ENCODE results near the gene CBFA2T3. TPM values are rescaled to one million over a fixed set of nuclear protein-coding genes. Genes with fewer than 3 reads are reported as not detected.

CBFA2T3 gene
- total RNA-seq, 1 experiment from 2014 or later = 2.9 TPM

DNA sequence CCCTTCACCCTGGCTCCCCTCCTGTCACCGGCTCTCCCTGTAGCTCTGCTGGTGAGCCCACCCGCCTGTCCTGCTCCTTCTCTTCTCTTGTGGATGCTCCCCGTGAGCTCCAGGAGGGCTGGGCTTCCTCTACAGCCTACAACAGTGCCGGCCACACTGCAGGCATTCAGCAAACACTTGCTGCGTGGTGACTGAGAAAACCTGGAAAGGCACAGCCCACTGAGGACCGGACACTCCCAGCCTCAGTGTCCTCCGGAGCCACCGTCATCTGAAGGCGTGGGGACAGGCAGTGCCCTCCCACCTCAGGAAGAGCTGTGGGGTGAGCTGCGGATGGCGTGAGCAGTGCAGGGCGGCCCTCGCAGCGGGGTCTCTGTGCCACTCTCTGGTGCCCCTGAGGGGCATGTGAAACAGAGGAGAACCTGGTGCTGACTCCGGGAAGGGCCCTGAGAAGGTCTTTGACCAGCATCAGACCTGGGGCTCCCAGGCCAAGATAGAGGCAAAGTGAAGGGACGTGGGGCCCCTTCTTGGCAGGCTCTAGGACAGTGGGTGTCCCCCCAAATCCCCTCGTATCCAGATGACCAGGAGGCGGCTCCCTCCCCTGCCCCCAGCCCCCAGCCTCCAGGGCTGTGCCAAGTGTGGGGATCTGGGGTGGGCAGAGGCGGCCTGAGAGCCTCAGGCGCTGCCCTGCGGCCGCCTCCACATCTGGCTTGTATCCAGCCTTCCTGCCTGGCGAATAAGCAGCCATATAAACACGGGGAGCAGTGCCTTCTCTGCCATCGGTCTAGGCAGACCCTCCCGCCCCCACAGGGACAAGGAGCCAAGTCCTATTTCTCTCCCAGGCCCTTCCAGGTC is 66.5 kb downstream of the CBFA2T3 start:
- H3K9me3 Mint-ChIP-seq = peaks cover 0 to 4% of the 10 kb centered on the region in 2 experiments; a peak in 2 of 5 replicates
- H3K23me2 ChIP-seq (ENCODE audit: insufficient read length, low read depth, low read length, poor library complexity, severe bottlenecking) = no peaks in the 10 kb centered on the region
- no peaks in the 10 kb centered on the region for H3K36me3 Mint-ChIP-seq (ENCODE audit: insufficient read depth in 1 of 3, low read depth in 3 of 3)
- H4K5ac ChIP-seq (ENCODE audit: insufficient read length, low read depth, low read length) = no peak overlapping the region
- no peak overlapping the region for H3K27ac ChIP-seq (ENCODE audit: insufficient read length, low read depth, low read length)
- H3K27me3 ChIP-seq (ENCODE audit: insufficient read depth, low read length) = no peaks in the 10 kb centered on the region
- H3K9ac ChIP-seq (ENCODE audit: extremely low read depth, insufficient read length, low read length) = no peak overlapping the region
- no peak overlapping the region for H2BK5ac ChIP-seq (ENCODE audit: insufficient read length, low read length)
- no peak overlapping the region for H2BK12ac ChIP-seq (ENCODE audit: insufficient read length, low read depth, low read length)
- no peaks in the 10 kb centered on the region for H3K4me1 ChIP-seq (ENCODE audit: insufficient read depth, low read length)
- TF ChIP-seq, protein P1, sequence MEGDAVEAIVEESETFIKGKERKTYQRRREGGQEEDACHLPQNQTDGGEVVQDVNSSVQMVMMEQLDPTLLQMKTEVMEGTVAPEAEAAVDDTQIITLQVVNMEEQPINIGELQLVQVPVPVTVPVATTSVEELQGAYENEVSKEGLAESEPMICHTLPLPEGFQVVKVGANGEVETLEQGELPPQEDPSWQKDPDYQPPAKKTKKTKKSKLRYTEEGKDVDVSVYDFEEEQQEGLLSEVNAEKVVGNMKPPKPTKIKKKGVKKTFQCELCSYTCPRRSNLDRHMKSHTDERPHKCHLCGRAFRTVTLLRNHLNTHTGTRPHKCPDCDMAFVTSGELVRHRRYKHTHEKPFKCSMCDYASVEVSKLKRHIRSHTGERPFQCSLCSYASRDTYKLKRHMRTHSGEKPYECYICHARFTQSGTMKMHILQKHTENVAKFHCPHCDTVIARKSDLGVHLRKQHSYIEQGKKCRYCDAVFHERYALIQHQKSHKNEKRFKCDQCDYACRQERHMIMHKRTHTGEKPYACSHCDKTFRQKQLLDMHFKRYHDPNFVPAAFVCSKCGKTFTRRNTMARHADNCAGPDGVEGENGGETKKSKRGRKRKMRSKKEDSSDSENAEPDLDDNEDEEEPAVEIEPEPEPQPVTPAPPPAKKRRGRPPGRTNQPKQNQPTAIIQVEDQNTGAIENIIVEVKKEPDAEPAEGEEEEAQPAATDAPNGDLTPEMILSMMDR (conservative IDR thresholded peaks at IDR 0.05) = no peak
- no peak overlapping the region for H2AK5ac ChIP-seq (ENCODE audit: insufficient read length, low read length)
- no peaks in the 10 kb centered on the region for H3K79me1 ChIP-seq (ENCODE audit: insufficient read depth, low read depth, low read length, poor library complexity, severe bottlenecking)
- no peaks in the 10 kb centered on the region for H3K79me2 ChIP-seq (ENCODE audit: insufficient read depth, low read length)
- no peak for DNase-seq
- no peak overlapping the region for H2AFZ ChIP-seq (ENCODE audit: low read length)
- no peak overlapping the region for H3K18ac ChIP-seq (ENCODE audit: insufficient read length, low read depth, low read length)
- H3K9me3 ChIP-seq (ENCODE audit: control insufficient read depth, low read depth, low read length) = no peaks in the 10 kb centered on the region
- H3K27ac Mint-ChIP-seq = peak overlapping the region in 1 of 3 experiments; percentile 61; a peak in 1 of 7 replicates
- no peak overlapping the region for H3K23ac ChIP-seq (ENCODE audit: insufficient read length, low read depth, low read length)
- H3T11ph ChIP-seq (ENCODE audit: low read length) = no peak overlapping the region
- H3K4me3 Mint-ChIP-seq = no peak overlapping the region
- H4K91ac ChIP-seq (ENCODE audit: insufficient read length, low read depth, low read length) = no peak overlapping the region
- no peak overlapping the region for H2BK15ac ChIP-seq (ENCODE audit: low read depth, low read length)
- no peaks in the 10 kb centered on the region for H4K20me1 ChIP-seq (ENCODE audit: control insufficient read depth, insufficient read depth, insufficient read length)
- H3K4me1 Mint-ChIP-seq = peaks cover 3 to 15% of the 10 kb centered on the region in 2 experiments; a peak in 3 of 4 replicates
- H2BK120ac ChIP-seq (ENCODE audit: low read depth, low read length, poor library complexity, severe bottlenecking) = no peak overlapping the region
- no peak overlapping the region; the same call in 1 of the 2 replicates for H3K14ac ChIP-seq (ENCODE audit: insufficient read depth, low read length)
- H4K8ac ChIP-seq (replicated peaks; ENCODE audit: insufficient read length, low read depth, low read length) = no peak overlapping the region
- no CpG with 5 or more reads among the region's 26 CpGs for WGBS (ENCODE audit: extremely low coverage, insufficient read length, low lambda C conversion rate)
- H3K56ac ChIP-seq (ENCODE audit: insufficient read length, low read depth, low read length) = no peak overlapping the region
- no peaks in the 10 kb centered on the region; the same call in none of the 2 replicates for H3K27me3 Mint-ChIP-seq (ENCODE audit: low read depth)
- H3K4ac ChIP-seq (ENCODE audit: low read depth, low read length) = no peak overlapping the region
- no peak overlapping the region for H2BK20ac ChIP-seq (ENCODE audit: low read depth, low read length, poor library complexity, severe bottlenecking)
- H3K4me2 ChIP-seq (ENCODE audit: insufficient read depth, insufficient read length, low read length) = no peak overlapping the region

All from H9 (cell line).